ENCODE data around the gene SLC50A1.

Gene SLC50A1, protein sequence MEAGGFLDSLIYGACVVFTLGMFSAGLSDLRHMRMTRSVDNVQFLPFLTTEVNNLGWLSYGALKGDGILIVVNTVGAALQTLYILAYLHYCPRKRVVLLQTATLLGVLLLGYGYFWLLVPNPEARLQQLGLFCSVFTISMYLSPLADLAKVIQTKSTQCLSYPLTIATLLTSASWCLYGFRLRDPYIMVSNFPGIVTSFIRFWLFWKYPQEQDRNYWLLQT

DNA sequence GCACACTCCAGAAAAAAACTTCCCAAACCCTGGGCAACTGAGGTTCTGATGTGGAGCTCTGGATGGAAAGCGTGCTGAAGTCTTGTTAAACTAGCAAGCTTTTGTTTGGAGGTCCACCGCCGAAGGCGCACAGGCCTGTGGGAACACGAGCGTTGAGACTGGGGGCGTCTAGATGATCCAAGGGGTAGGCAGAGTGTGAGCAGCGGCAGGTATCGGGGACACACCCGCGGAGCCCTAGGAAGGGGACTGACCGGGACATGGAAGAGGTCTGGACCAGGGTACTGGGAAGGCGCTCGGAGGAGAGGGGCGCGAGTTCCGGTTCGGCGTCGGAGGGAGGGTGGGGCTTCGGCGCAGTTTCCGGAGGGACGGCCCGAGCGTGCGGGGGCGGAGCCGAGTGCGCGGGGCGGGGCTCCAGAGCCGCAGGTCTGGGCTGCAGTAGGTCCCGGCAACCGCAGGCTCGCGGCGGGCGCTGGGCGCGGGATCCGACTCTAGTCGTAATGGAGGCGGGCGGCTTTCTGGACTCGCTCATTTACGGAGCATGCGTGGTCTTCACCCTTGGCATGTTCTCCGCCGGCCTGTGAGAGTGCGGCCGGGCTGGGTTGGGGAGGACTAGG lies at the start of gene SLC50A1:
Gene SLC50A1 (plus strand): TSS at position 438 of the 614 bp plus-strand sequence. CDS start 60 bp downstream, at position 498.
- peak; percentile 74 to 80 for DNase-seq (ENCODE audit: low read depth in 2 of 2)

DNA sequence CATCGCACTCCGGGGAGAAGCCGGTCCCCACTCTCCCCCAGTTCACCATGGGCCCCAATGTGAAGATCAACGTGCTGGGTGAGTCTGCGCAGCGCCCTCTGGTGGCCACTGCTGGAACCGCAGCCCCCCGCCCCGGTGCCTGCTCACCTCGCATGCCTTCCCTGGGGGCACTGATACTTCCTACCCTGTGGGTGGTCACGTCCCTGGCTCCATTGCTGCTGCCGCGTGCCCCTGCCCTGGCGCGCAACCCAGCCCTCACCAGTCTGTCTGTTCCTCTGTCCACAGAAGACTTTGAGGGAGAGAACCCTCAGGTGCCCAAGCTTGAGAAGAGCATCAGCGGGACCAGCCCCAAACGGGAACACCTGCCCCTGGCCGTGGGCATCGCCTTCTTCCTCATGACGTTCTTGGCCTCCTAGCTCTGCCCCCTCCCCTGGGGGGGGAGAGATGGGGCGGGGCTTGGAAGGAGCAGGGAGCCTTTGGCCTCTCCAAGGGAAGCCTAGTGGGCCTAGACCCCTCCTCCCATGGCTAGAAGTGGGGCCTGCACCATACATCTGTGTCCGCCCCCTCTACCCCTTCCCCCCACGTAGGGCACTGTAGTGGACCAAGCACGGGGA lies 49.4 kb upstream of the SLC50A1 start:
- DNase-seq (ENCODE audit: low read depth in 2 of 2) = no peak

DNA sequence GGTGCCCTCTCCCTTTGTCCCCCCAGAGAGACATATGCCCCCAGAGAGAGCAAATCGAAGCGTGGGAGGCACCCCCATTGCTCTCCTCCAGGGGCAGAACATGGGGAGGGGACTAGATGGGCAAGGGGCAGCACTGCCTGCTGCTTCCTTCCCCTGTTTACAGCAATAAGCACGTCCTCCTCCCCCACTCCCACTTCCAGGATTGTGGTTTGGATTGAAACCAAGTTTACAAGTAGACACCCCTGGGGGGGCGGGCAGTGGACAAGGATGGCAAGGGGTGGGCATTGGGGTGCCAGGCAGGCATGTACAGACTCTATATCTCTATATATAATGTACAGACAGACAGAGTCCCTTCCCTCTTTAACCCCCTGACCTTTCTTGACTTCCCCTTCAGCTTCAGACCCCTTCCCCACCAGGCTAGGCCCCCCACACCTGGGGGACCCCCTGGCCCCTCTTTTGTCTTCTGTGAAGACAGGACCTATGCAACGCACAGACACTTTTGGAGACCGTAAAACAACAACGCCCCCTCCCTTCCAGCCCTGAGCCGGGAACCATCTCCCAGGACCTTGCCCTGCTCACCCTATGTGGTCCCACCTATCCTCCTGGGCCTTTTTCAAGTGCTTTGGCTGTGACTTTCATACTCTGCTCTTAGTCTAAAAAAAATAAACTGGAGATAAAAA lies 48.7 kb upstream of the SLC50A1 start:
- DNase-seq (ENCODE audit: low read depth in 2 of 2) = no peak

DNA sequence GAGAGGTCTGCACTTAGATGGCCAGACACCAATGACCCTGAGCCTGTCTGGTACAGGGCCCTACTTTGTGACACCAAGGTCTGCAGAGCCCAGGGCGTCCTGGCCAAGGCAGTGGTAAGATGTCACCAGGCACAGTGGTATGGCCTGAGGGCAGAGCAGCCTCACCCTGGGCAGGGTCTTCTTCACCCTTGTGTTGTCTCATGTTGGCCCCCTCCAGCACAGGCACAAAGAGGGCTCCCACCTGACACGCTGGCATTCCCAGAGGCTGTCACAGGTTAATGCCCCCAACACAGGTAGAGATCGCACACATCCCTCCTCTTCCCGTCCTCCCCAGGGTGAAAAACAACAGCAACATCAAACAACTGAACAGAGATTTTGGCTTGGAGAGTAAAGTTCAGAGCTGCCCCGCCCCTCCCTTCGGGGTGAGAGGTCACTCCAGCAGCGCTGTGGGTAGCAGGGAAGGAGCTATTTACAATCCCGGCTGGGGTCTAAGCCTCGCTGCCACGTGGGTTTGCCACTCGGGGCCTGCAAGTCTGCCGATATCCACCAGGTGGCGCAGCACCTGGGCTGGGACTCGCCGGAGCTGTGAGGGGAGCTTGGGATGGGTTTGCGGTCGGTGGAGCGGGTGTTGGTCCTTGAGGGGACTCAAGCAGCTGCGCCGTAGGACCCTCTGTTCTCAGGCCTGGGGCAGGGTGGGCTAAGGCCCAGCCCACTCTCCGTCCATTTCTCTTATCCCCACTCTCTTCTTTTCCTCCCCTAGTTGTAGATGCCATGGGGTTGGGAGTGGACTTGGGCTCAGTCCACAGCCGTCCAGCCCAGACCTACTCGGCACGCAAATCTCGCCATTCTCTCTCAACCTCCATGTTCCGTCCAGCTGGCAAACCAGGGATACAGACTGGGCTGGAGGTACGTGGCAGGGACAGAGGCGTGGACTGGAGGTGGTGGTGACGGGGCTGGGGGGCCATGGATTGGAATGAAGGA lies 44.3 kb upstream of the SLC50A1 start:
- no peak for DNase-seq (ENCODE audit: low read depth in 2 of 2)

DNA sequence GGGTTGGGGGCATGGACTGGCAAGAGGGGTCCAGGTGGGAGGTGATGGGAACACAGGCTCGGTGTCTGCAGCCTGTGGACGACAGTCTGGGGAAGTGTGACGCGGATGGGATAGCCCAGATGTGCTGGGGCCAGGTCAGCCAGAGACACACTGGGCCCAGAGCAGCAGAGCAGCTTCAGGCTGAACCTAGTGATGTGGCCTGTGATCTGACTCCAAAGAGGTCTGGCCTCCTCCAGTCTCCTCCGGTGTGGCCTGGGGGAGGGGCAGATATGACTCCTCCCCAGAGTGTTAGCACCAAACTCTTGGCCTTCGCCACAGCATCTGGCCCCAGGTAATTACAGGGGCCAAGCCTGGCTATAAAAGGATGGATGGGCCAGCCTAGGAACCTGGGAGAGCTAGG lies 43.5 kb upstream of the SLC50A1 start:
- DNase-seq (ENCODE audit: low read depth in 2 of 2) = no peak

DNA sequence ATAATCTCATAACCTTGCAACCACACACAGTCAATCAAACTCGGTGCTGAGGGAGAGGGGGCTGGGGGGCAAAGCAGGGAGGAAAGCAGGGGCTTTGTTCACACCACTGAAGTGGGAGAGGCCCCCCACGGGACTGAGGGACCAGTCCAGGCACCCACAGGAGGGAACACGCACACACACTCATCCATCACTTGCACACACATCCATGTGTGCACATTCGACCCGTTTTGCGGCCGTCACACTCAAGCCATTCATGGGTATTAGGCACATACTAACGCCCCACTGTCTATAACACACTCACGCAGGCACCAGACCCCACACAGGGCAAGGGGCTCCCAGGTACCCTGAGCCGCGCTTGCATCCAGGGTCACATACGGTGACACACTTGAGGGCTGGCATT lies 43.0 kb upstream of the SLC50A1 start:
- DNase-seq (ENCODE audit: low read depth in 2 of 2) = no peak

DNA sequence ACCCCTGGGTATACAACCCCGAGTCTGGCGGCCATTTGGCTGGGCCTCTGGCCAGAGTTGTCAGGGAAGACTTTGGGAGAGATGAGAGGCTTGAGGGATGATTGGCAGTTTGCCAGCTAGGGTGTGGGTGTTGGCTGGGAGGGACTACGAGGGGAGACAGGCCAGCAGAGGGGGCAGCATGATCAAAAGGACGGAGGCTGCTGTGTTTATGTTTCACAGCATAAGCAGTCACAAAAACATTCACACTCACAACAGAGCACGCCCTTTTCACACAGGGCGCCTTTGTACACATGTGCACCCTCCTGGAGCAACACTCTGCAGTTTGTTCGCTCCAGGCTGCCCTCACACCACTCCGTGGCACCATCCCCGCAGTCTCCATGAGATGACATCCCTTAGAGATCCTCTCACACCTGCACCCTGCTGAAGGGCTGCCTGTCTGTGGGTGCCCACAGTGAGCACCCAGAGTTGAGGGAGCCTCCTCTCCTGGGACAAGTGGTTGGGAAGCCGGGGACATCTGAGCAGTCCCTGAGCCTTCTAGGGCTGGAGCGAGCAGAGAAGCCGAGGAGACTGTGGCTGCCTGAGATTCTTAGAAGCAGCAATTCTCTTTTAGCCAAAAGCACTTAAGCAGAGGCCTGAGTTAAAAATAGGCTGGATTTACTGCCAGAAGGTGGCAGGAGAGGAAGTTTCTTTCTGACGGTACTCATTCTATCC lies 41.6 kb upstream of the SLC50A1 start:
- no peak for DNase-seq (ENCODE audit: low read depth in 2 of 2)

DNA sequence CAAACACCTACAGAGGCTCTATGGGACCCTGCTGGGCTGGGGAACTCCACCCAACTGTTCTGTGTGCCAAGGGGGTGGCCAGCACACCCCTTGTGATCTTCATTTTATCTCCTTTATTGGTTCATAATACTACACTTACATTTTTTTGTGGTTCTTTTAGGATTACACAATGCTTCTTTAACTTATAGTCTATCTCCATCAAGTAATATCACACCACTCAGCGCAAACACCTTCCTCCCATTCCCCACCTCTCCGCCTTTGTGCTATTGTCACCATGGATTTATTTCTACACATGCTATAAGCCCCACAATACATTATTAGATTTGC lies 41.1 kb upstream of the SLC50A1 start:
- no peak for DNase-seq (ENCODE audit: low read depth in 2 of 2)

DNA sequence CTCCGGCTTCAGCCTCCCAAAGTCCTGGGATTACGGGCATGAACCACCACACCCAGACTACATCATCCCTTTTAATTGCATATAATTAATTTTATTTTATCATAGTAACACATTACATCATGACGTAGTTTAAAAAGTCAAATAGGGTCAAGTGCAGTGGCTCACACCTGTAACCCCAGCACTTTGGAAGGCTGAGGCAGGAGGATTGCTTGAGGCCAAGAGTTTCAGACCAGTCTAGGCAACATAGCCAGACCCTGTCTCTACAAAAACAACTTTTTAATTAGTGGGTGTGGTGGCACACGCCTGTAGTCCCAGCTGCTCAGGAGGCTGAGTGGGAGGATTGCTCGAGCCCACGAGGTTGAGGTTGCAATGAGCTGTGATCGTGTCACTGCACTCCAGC lies 36.3 kb upstream of the SLC50A1 start:
- no peak for DNase-seq (ENCODE audit: low read depth in 2 of 2)

DNA sequence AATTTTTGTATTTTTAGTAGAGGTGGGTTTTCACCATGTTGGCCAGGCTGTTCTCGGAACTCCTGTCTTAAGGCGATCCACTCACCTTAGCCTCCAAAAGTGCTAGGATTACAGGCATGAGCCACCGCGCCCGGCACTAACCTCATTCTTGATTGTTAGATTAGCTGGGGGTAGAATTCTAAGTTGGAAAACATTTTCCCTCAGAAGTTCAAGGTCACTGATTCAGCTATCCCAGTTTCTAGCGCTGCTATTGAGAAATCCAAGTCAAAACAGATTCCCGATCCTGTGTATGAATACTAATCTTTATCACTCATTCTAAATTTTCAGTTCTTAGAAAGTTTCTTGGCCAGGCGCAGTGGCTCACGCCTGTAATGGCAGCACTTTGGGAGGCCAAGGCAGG lies 32.3 kb upstream of the SLC50A1 start:
- DNase-seq (ENCODE audit: low read depth in 2 of 2) = no peak

DNA sequence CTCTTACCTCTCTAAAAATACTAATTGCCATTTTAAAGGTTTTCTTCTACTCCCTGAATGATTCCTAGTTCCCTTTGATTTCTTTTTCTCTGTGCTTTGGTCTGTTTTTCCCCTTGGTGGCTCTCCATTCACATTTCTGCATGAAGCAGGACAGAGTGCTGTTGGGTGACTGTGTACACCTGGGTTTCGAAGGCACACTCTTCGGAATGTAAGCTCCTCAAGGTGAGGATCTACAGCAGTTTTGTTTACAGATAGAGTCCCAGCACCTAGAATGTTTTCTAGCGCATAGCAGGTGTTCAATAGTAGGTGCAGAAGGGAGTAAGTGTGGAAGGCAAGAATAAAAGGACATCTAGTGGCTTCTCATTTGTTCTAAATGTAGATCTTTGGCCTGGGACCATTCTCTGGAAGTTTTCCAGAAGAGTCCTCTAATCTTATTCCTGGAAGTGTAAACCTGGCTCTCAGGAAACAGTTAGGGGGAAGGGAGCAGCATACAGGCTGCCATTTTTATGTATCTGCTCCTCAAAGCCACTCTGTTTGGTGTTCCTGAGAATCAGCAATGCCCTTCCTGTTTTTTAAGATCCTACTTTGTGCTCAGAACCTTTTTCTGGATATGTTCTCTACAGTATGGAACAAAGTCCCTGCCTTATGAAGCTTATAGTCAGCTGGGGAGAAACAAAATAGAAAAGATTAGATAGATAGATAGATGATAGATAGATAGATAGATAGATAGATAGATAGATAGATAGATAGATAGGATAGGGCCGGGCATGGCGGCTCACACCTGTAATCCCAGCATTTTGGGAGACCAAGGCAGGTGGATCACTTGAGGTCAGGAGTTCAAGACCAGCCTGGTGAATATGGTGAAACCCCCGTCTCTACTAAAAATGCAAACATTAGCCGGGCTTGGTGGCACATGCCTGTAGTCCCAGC lies 30.8 kb upstream of the SLC50A1 start:
- DNase-seq (ENCODE audit: low read depth in 2 of 2) = no peak

DNA sequence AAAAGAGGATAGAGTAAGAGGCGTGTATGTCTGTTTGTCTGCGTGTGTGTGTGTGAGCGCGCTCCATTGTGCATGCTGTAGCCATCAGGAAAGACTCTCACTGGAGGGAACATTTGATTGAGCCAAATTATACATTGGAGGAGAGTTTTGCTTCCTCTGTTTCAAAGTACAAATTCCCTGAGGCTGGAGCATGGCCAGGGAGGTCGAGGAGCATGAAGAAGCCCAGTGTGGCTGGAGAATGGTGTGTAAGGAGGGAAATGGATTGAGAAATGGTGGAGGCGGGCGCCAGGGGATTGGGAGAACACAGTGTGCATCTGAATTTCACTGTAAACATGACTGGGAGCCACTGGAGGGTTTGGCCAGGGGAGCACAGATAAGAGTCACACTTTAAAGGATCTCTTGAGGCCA lies 30.0 kb upstream of the SLC50A1 start:
- DNase-seq (ENCODE audit: low read depth in 2 of 2) = no peak

DNA sequence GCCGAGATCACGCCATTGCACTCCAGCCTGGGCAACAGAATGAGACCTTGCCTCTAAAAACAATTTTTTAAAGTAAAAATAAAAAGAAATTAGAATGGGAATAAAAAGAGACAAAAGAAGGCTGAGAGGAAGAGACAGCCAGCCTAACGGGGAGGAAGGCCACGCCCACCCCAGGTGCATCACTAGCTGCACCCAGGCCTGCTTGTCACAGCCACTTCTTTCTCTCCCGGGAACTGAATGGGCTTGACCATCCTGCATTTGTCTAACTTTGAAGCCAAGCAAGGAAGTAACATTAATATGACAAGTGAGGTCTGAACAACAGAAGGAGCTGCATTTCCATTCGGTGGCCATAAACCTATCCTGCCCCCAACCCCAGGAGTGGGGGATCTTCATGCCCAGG lies 28.8 kb upstream of the SLC50A1 start:
- DNase-seq (ENCODE audit: low read depth in 2 of 2) = no peak

DNA sequence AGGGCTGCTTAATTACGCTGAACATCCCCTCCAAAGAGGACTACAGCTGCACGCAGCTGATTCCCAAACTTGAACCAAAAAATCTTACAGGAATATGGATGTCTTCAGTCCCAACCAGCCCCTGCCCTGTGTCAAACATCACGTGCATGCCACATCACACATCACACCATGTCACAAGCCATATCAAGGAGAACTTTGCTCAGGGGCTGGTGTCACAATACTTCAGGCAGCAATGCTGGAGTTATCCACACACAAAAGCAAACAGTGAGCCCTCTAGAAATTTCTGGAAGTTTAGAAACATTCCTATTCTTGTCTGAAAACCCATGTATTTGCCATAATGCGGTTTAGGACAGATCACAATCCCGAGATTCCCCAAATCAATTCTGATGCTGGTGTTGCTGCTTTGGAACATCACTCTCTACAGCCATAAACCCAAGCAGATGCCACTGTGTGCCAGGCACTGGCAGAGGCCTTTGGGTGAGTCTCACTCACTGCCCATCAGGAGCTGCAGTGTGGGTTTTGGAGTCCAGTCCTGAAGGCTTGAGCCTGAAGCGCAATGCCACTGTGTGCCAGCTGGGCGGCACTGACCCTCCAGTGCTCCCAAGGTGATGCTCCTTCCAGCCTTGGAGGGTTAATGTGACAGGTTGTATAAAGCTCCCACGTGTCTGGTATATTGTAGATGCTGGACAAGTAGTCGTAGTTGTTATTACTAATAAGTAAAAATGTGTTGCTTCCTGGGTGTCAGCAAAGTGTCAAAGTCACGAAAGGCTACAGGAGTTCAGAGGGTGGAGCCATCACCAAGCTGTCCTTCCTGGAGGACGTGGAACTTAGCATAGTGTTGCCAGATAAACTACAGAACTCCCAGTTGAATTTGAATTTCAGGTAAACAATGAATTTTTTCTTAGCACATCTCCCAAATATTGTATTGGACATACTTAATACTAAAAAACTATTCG lies 28.1 kb upstream of the SLC50A1 start:
- DNase-seq (ENCODE audit: low read depth in 2 of 2) = no peak

DNA sequence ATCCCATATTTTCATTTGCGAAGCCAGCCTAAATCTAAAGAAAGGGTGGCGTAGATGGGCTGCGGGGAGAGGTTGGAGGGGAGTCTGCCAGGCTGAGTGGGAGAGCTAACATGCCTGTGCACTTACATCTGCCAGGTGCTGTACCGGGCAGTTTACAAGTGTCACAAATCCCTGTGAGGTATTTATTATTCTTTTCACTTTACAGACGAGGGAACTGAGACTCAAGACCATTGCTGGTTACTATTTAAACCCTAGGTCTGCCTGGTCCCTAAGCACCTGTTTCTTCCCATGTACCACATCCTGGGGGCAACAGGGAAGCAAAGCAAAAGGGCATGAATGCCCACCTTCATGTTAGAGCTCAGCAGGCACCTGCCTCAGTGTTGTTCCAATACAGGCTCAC lies 27.4 kb upstream of the SLC50A1 start:
- no peak for DNase-seq (ENCODE audit: low read depth in 2 of 2)

DNA sequence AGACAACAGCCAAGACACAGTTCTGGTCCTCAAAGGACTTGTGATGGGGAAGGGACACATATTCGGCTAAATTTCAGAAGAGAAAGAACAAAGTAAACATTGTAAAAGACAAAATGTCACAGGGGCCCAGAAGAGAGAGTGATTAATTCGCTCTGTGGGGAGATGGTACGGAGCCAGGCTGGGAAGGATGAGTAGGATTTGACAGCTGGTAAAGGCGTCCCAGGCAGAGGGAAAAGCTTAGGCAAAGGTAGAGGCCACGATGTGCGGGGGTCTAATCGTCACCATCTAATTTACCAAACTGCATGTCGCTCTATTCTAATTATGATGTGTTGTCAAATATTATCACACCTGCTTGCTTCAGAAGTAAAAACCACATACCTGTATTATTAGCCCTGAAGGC lies 25.3 kb upstream of the SLC50A1 start:
- DNase-seq (ENCODE audit: low read depth in 2 of 2) = no peak

DNA sequence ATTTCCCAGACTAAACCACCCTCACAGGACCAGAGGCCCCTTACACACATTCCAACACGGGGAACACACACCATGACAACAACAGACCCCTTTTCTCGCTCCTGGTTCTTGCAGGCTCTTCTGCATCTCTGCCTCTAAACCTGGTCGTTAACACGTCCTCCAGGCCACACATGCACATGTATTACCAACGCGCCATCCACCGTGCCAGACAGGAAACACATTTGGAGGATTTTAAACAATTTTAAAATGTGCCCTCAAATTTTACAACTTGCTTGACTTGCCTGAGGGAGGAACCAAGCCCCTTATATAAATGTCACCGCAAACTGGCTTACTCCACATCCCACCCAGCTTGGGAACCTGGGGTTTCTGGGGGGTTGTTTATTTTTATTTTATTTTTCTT lies 24.8 kb upstream of the SLC50A1 start:
- DNase-seq (ENCODE audit: low read depth in 2 of 2) = no peak

DNA sequence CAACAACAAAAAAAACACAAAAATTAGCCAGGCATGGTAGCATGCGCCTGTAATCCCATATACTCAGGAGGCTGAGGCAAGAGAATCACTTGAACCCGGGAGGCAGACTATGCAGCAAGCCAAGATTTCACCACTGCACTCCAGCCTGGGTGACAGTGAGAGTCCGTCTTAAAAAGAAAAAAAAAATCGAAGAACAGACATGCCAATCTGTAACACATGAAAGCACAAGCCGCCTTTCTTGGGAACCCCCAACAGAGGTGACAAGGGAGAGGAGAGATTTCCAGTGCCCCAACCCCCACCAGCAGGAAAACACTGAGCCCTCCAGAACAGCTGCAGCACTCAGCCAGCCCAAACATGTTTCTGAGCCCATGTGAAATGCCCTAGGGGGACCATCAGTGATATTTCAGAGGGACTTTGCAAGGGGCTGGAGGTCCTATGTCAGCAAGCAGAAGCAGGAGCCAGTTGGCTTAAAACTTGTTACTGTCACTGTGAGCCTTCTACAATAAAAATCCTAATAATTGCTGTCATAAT lies 22.1 kb upstream of the SLC50A1 start:
- DNase-seq (ENCODE audit: low read depth in 2 of 2) = no peak

All from fibroblast of skin of left biceps (primary cell).